Left renal cortex interstitium (tissue), 4 donors: ENCODE measurements around the gene CD248. TPM values are rescaled to one million over a fixed set of nuclear protein-coding genes. Genes with fewer than 3 reads are reported as not detected.
"Not testable (repeated sequence)": the region's sequence is repeated elsewhere in the genome, so short reads cannot be mapped to it uniquely, and the experiment has no call there.

Source experiments
- DNase-seq, 4 donors: peaks; one replicate each; pipeline ENCODE4 v3.0.0-alpha.2; 2013; ENCODE audit warnings: low read depth in 4 of 4, low spot score in 2 of 4, missing footprints in 1 of 4
- polyA plus RNA-seq, 4 donors: library from polyadenylated mRNA; unstranded; fragments of 120-200 nt; gene quantifications; one replicate each; pipeline ENCODE4 v1.2.1, GENCODE V29; 2013; ENCODE audit not compliant: insufficient read length in 4 of 4

CD248 gene
- polyA plus RNA-seq, 4 donors: 56.9 to 102 (median 72.8) TPM

GRCh38 chr11:66329165-66329673 lies 12.4 kb upstream of the CD248 start:
- DNase-seq: no peak

GRCh38 chr11:66328302-66329144 lies 11.7 kb upstream of the CD248 start:
- DNase-seq: peak in 1 of 4 donors; percentile 66

- DNase-seq: no peak
Observed at GRCh38 chr11:66328031-66328301, 11.1 kb upstream of the CD248 start.

GRCh38 chr11:66327171-66328030 lies 10.6 kb upstream of the CD248 start:
- DNase-seq: no peak

GRCh38 chr11:66326261-66327111 lies 9.6 kb upstream of the CD248 start:
- no peak for DNase-seq

- DNase-seq: no peak
Observed at GRCh38 chr11:66325263-66325671, 8.4 kb upstream of the CD248 start.

- DNase-seq: no peak
Observed at GRCh38 chr11:66324664-66325063, 7.8 kb upstream of the CD248 start.

- DNase-seq: no peak
Observed at GRCh38 chr11:66323684-66324083, 6.8 kb upstream of the CD248 start.

GRCh38 chr11:66322732-66323427 lies 6.0 kb upstream of the CD248 start:
- no peak for DNase-seq

- no peak for DNase-seq
Observed at GRCh38 chr11:66321606-66322005, 4.8 kb upstream of the CD248 start.

- DNase-seq: not testable (repeated sequence)
Observed at GRCh38 chr11:66320748-66321147, 3.9 kb upstream of the CD248 start.

GRCh38 chr11:66320289-66320688 lies 3.4 kb upstream of the CD248 start:
- DNase-seq: not testable (repeated sequence)

- no peak for DNase-seq
Observed at GRCh38 chr11:66318600-66318970, 1.7 kb upstream of the CD248 start.

GRCh38 chr11:66317723-66318599 lies 1.1 kb upstream of the CD248 start:
- DNase-seq: no peak

GRCh38 chr11:66317322-66317722 lies 478 bp upstream of the CD248 start:
- peak in 1 of 4 donors; percentile 68 for DNase-seq

- no peak for DNase-seq
Observed at GRCh38 chr11:66315921-66316811, 678 bp downstream of the CD248 start.

GRCh38 chr11:66315498-66315885 lies 1.4 kb downstream of the CD248 start:
- no peak for DNase-seq
